HEK293T (cell line): Measurements from ENCODE around the gene POM121L2.

Experiments
- ARNT ChIP-seq: fragments of 450-650 bp; IDR thresholded peaks from 2 replicates; pipeline ENCODE4 v1.6.1; 2017; ENCODE audit warnings: mild to moderate bottlenecking
- BHLHE40 ChIP-seq: fragments of 450-650 bp; IDR thresholded peaks from 2 replicates; pipeline ENCODE4 v1.6.1; 2016; ENCODE audit warnings: mild to moderate bottlenecking, moderate library complexity, borderline replicate concordance
- CTBP1 ChIP-seq: fragments of 450-650 bp; IDR thresholded peaks from 2 replicates; pipeline ENCODE4 v1.6.1; 2016; ENCODE audit warnings: borderline replicate concordance
- ELF4 ChIP-seq: fragments of 450-650 bp; IDR thresholded peaks from 2 replicates; pipeline ENCODE4 v1.6.1; 2017; ENCODE audit warnings: antibody characterized with exemption
- L3MBTL2 ChIP-seq: fragments of 450-650 bp; conservative IDR thresholded peaks from 2 replicates; pipeline ENCODE4 v1.6.1; 2016; ENCODE audit warnings: mild to moderate bottlenecking
- LEF1 ChIP-seq: fragments of 450-650 bp; IDR thresholded peaks from 2 replicates; pipeline ENCODE4 v1.6.1; 2017; ENCODE audit warnings: mild to moderate bottlenecking, borderline replicate concordance
- PKNOX1 ChIP-seq: fragments of 450-650 bp; IDR thresholded peaks from 2 replicates; pipeline ENCODE4 v1.6.1; 2016
- SP1 ChIP-seq: fragments of 450-650 bp; IDR thresholded peaks from 2 replicates; pipeline ENCODE4 v1.6.1; 2017
- SUZ12 ChIP-seq: fragments of 450-650 bp; IDR thresholded peaks from 2 replicates; pipeline ENCODE4 v1.6.1; 2016; ENCODE audit warnings: mild to moderate bottlenecking

DNA sequence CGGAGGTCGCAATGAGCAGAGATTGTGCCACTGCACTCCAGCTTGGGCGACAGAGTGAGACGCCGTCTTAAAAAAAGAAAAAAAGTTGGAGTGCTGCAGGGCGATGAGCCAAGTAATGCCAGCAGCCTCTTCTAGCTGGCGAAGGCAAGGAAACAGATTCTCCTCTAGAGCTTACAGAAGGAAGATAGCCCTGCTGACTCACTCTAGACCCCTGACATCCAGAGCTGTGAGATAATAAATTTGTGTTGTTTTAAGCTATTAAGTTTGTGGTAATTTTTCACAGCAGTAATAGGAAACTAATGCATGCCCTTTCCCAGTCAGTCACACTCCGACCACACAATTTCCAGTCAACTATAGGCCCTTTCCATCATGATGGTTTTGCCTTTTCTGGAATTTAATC lies 48.2 kb downstream of the POM121L2 start:
- TF ChIP-seq SUZ12 (no peak), SP1 (no peak), LEF1 (no peak), BHLHE40 (no peak), CTBP1 (no peak), ARNT (no peak), PKNOX1 (no peak), ELF4 (no peak), L3MBTL2 (no peak)
